Mammary epithelial cell (primary cell): ENCODE results near the gene STXBP6.

Experiments used
- EZH2 ChIP-seq: IDR thresholded peaks from 2 replicates; pipeline ENCODE4 v1.6.1; 2012; ENCODE audit warnings: low read length, inconsistent platforms, borderline replicate concordance
- TF ChIP-seq, protein P1 (sequence below), 2 donors: IDR thresholded peaks in 1 of 2; conservative IDR thresholded peaks in 1 of 2; 2 replicates each; pipeline ENCODE4 v1.5.1; 2011 to 2012; ENCODE audit warnings: inconsistent platforms in 2 of 2, low read length in 2 of 2, mild to moderate bottlenecking in 2 of 2, control low read depth in 1 of 2, low read depth in 1 of 2; ENCODE audit not compliant: insufficient read depth in 1 of 2; ENCODE audit errors: extremely low read depth in 1 of 2

DNA sequence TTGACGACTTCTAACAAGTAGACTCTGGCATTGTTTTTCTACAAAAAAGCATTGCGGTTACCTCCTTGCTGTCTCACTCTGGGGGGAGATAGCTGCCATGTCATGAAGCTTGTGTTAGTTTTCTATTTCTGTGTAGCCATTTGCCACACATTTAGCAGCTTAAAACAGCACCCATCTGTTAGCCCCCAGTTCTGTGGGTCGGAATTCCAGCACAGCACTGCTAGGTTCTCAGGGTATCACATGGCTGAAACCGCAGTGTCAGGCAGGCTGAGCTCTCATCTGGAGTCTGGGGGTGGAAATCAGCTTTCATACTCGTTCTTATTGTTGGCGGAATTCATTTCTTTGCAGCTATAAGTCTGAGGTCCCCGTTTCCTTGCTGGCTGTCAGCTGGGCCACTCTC lies 19.9 kb upstream of the STXBP6 start:
- TF ChIP-seq, protein P1, sequence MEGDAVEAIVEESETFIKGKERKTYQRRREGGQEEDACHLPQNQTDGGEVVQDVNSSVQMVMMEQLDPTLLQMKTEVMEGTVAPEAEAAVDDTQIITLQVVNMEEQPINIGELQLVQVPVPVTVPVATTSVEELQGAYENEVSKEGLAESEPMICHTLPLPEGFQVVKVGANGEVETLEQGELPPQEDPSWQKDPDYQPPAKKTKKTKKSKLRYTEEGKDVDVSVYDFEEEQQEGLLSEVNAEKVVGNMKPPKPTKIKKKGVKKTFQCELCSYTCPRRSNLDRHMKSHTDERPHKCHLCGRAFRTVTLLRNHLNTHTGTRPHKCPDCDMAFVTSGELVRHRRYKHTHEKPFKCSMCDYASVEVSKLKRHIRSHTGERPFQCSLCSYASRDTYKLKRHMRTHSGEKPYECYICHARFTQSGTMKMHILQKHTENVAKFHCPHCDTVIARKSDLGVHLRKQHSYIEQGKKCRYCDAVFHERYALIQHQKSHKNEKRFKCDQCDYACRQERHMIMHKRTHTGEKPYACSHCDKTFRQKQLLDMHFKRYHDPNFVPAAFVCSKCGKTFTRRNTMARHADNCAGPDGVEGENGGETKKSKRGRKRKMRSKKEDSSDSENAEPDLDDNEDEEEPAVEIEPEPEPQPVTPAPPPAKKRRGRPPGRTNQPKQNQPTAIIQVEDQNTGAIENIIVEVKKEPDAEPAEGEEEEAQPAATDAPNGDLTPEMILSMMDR (conservative IDR thresholded peaks at IDR 0.05 in 1 of 2, IDR thresholded peaks at IDR 0.05 in 1 of 2; ENCODE audit: extremely low read depth in 1 of 2, insufficient read depth in 1 of 2, low read depth in 1 of 2, low read length in 2 of 2): no peak
- no peak for TF ChIP-seq EZH2
